ENCODE results near the gene RHOH. TPM values are rescaled to one million over a fixed set of nuclear protein-coding genes. Genes with fewer than 3 reads are reported as not detected.
"Not testable (repeated sequence)": the region's sequence is repeated elsewhere in the genome, so short reads cannot be mapped to it uniquely, and the experiment has no call there.

The RHOH gene
- total RNA-seq, 4 donors from 2014 or later: 1.8 to 5.8 (median 4.6) TPM

- DNase-seq (ENCODE audit: low spot score) (no peak), ATAC-seq (ENCODE audit: low FRiP score) (no peak)
- TF ChIP-seq CTCF (IDR thresholded peaks at IDR 0.05): no peak
These were observed 72.3 kb downstream of the RHOH start for GRCh38 chr4:40269133-40269532.

- no peak for ATAC-seq (ENCODE audit: low FRiP score)
- no peak for DNase-seq (ENCODE audit: low spot score)
- TF ChIP-seq CTCF (IDR thresholded peaks at IDR 0.05): no peak
These were observed 73.8 kb downstream of the RHOH start for GRCh38 chr4:40270609-40271008.

GRCh38 chr4:40275065-40275730 is 78.4 kb downstream of the RHOH start:
- no peak for DNase-seq (ENCODE audit: low spot score)
- no peak for TF ChIP-seq CTCF (IDR thresholded peaks at IDR 0.05)
- no peak for ATAC-seq (ENCODE audit: low FRiP score)

- no peak for TF ChIP-seq CTCF (IDR thresholded peaks at IDR 0.05)
- no peak for ATAC-seq (ENCODE audit: low FRiP score)
- no peak for DNase-seq (ENCODE audit: low spot score)
These were observed 79.7 kb downstream of the RHOH start for GRCh38 chr4:40276546-40276945.

- ATAC-seq (ENCODE audit: low FRiP score) (no peak), DNase-seq (ENCODE audit: low spot score) (no peak)
- TF ChIP-seq CTCF (IDR thresholded peaks at IDR 0.05): no peak
These were observed 83.8 kb downstream of the RHOH start for GRCh38 chr4:40280586-40280985.

GRCh38 chr4:40281099-40281498 is 84.3 kb downstream of the RHOH start:
- no peak for TF ChIP-seq CTCF (IDR thresholded peaks at IDR 0.05)
- DNase-seq (ENCODE audit: low spot score) (no peak), ATAC-seq (ENCODE audit: low FRiP score) (no peak)

- TF ChIP-seq CTCF (IDR thresholded peaks at IDR 0.05): no peak
- DNase-seq (ENCODE audit: low spot score): no peak
- ATAC-seq (ENCODE audit: low FRiP score): no peak
These were observed 85.1 kb downstream of the RHOH start for GRCh38 chr4:40281913-40282312.

GRCh38 chr4:40282857-40283256 is 86.0 kb downstream of the RHOH start:
- not testable (repeated sequence) for DNase-seq (ENCODE audit: low spot score); ATAC-seq (ENCODE audit: low FRiP score)

Data from omental fat pad (tissue), 4 donors.